Right lobe of liver (tissue), 4 donors: ENCODE results near the gene HMGN3.

ENCODE experiments used
- CTCF ChIP-seq, 4 donors: fragments of 200-600 bp in 3 of 4; fragments of 450-650 bp in 1 of 4; IDR thresholded peaks; one replicate each; pipeline versions ENCODE4 v1.5.1 to v1.8.0; 2016 to 2022; ENCODE audit warnings: antibody characterized with exemption in 4 of 4, mild to moderate bottlenecking in 2 of 4
- POLR2A ChIP-seq: fragments of 450-650 bp; IDR thresholded peaks from one replicate; pipeline ENCODE4 v1.6.1; 2017; ENCODE audit warnings: antibody characterized with exemption, mild to moderate bottlenecking
- donor health status: DM: no; HTN: no; CAD: no.
- donor health status: DM: no; HTN: no; CAD: no.
- donor health status: DM: no; HTN: yes; CAD: no.

- TF ChIP-seq CTCF (IDR thresholded peaks at IDR 0.05) (no peak), POLR2A (no peak)
These were observed 23.1 kb upstream of the HMGN3 start for GRCh38 chr6:79257381-79258205.
